Measurements from ENCODE around the gene CHRM2.

Gene CHRM2

DNA sequence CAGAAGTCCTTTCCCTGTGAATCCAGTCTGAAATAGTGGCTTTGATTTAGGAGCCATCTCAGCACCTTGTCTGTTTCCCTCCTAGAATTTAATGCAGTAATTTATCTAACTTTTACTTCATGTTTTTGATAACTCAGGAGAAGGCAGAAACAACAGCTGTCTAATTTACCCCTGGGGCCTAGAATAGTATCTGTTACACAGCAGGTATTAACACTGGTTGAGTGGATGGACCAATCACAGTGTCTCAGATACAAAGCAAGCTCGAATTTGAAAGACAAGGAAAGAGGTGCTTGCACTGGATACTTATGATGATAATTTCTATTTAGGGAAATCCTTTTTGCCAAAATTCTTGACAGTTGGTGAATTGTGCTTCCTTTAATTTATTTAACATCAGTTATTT lies 23.4 kb downstream of the CHRM2 start:
- CTCF ChIA-PET: interaction anchor here (1.4 kb wide), 1 partner anchor 20 kb away, joined by 3 read pairs; no protein-coding TSS in a partner anchor
- POLR2A ChIA-PET: no interaction called here
- Histone ChIP-seq H3K27ac (ENCODE audit: insufficient read depth in 1 of 2, low read depth in 1 of 2, low read length in 2 of 2, poor library complexity in 1 of 2, severe bottlenecking in 2 of 2) (no peak overlapping the region), H3K4me1 (ENCODE audit: control extremely low read depth in 1 of 4, control insufficient read depth in 4 of 4, insufficient read depth in 4 of 4, low read length in 3 of 4) (peaks cover 0 to 11% (median 0%) of the 10 kb centered on the region in 4 experiments), H3K9me3 (ENCODE audit: control extremely low read depth in 1 of 5, control insufficient read depth in 4 of 5, insufficient read depth in 2 of 5, low read depth in 1 of 5, low read length in 4 of 5) (no peaks in the 10 kb centered on the region), H3K4me3 (ENCODE audit: control insufficient read depth in 1 of 7, extremely low read depth in 1 of 7, insufficient read depth in 4 of 7, low read depth in 2 of 7, low read length in 6 of 7) (no peak overlapping the region), H3K27me3 (replicated peaks in 2 of 5; ENCODE audit: control insufficient read depth in 4 of 5, insufficient read depth in 5 of 5, low read length in 4 of 5) (peaks cover 0 to 2% (median 0%) of the 10 kb centered on the region in 5 experiments), H3K36me3 (ENCODE audit: control insufficient read depth in 4 of 4, insufficient read depth in 4 of 4, low read length in 3 of 4) (no peaks in the 10 kb centered on the region)
- no peak for DNase-seq
- no CpG with 5 or more reads among the region's 1 CpG for WGBS (ENCODE audit: insufficient coverage)

DNA sequence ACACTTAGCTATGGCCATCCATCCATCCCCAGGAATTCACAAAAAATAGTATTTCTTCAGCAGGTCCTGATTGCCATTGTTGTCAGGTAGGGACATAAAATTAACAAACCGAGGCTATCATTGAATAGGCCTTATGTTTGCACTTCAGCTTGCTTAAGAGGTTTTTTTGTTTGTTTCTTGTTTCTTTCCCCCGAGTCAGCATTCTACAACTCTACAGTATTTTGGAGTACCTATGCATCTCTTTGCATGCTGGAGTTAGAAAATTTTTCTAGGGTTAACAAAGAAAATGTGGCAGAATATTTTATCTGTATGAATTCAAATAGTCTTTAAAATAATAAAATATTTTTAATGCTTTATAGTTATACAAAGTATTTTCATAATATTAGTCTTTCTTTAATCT lies 26.3 kb downstream of the CHRM2 start:
- H3K36me3 ChIP-seq (ENCODE audit: control insufficient read depth in 4 of 4, insufficient read depth in 4 of 4, low read length in 3 of 4): no peaks in the 10 kb centered on the region
- no peak for DNase-seq
- no peaks in the 10 kb centered on the region for H3K9me3 ChIP-seq (ENCODE audit: control extremely low read depth in 1 of 5, control insufficient read depth in 4 of 5, insufficient read depth in 2 of 5, low read depth in 1 of 5, low read length in 4 of 5)
- no peak overlapping the region for H3K27ac ChIP-seq (ENCODE audit: insufficient read depth in 1 of 2, low read depth in 1 of 2, low read length in 2 of 2, poor library complexity in 1 of 2, severe bottlenecking in 2 of 2)
- peaks cover 0 to 10% (median 0%) of the 10 kb centered on the region in 4 experiments for H3K4me1 ChIP-seq (ENCODE audit: control extremely low read depth in 1 of 4, control insufficient read depth in 4 of 4, insufficient read depth in 4 of 4, low read length in 3 of 4)
- peaks cover 0 to 2% (median 0%) of the 10 kb centered on the region in 5 experiments for H3K27me3 ChIP-seq (replicated peaks in 2 of 5; ENCODE audit: control insufficient read depth in 4 of 5, insufficient read depth in 5 of 5, low read length in 4 of 5)
- CTCF ChIA-PET: no interaction called here
- H3K4me3 ChIP-seq (ENCODE audit: control insufficient read depth in 1 of 7, extremely low read depth in 1 of 7, insufficient read depth in 4 of 7, low read depth in 2 of 7, low read length in 6 of 7): no peak overlapping the region
- POLR2A ChIA-PET: no interaction called here
- WGBS (ENCODE audit: insufficient coverage): 100% methylated on average over 1 of the region's 2 CpGs

DNA sequence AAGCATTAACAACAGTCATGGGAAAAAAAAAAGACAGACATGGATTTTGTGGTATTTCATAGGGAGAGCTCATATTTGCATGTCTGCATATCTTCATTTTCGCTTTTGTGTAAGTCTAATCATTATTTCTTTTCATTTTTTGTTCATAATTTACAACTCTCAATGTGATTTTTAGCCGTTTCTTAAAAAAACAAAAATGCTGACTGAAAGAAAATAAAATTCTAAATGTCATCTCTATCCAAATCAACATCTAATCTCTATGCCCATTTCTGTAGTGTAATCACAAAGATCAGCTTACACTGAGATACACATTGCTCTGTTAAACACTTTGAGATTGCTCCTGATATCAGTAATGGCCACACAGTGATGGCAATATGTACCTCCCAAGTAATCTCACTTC lies 29.2 kb downstream of the CHRM2 start:
- ChIA-PET POLR2A (no interaction called here), CTCF (no interaction called here)
- H3K27ac ChIP-seq (ENCODE audit: insufficient read depth in 1 of 2, low read depth in 1 of 2, low read length in 2 of 2, poor library complexity in 1 of 2, severe bottlenecking in 2 of 2): no peak overlapping the region
- no peak overlapping the region for H3K4me3 ChIP-seq (ENCODE audit: control insufficient read depth in 1 of 7, extremely low read depth in 1 of 7, insufficient read depth in 4 of 7, low read depth in 2 of 7, low read length in 6 of 7)
- no peaks in the 10 kb centered on the region for H3K4me1 ChIP-seq (ENCODE audit: control extremely low read depth in 1 of 4, control insufficient read depth in 4 of 4, insufficient read depth in 4 of 4, low read length in 3 of 4)
- no peaks in the 10 kb centered on the region for H3K36me3 ChIP-seq (ENCODE audit: control insufficient read depth in 4 of 4, insufficient read depth in 4 of 4, low read length in 3 of 4)
- no peak for DNase-seq
- no peaks in the 10 kb centered on the region for H3K27me3 ChIP-seq (replicated peaks in 2 of 5; ENCODE audit: control insufficient read depth in 4 of 5, insufficient read depth in 5 of 5, low read length in 4 of 5)
- WGBS (ENCODE audit: insufficient coverage): 100% methylated on average over 1 of the region's 2 CpGs
- no peaks in the 10 kb centered on the region for H3K9me3 ChIP-seq (ENCODE audit: control extremely low read depth in 1 of 5, control insufficient read depth in 4 of 5, insufficient read depth in 2 of 5, low read depth in 1 of 5, low read length in 4 of 5)

DNA sequence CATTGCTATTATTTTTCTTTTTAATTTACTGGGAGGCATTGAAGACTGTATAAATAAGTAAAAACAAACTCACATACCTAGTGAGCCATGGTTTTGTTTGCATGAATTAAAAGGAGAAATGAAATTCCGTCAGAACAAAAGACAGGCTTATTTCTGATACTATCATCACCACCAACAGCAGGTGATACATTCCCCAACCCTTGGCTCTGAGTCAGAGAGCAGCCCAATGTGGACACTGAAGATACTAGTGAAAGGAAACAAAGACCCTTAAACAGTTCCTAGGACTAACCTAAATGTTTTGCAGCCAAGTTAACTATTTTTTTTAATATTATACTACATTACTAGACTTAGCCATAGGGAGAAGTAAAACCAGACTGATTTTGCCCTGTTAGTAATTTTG lies 31.6 kb downstream of the CHRM2 start:
- H3K4me3 ChIP-seq (ENCODE audit: control insufficient read depth in 1 of 7, extremely low read depth in 1 of 7, insufficient read depth in 4 of 7, low read depth in 2 of 7, low read length in 6 of 7): no peak overlapping the region
- H3K9me3 ChIP-seq (ENCODE audit: control extremely low read depth in 1 of 5, control insufficient read depth in 4 of 5, insufficient read depth in 2 of 5, low read depth in 1 of 5, low read length in 4 of 5): no peaks in the 10 kb centered on the region
- peak in 2 of 3 donors; percentile 10 to 31 for DNase-seq
- H3K4me1 ChIP-seq (ENCODE audit: control extremely low read depth in 1 of 4, control insufficient read depth in 4 of 4, insufficient read depth in 4 of 4, low read length in 3 of 4): no peaks in the 10 kb centered on the region
- no CpG with 5 or more reads among the region's 1 CpG for WGBS (ENCODE audit: insufficient coverage)
- no peaks in the 10 kb centered on the region for H3K27me3 ChIP-seq (replicated peaks in 2 of 5; ENCODE audit: control insufficient read depth in 4 of 5, insufficient read depth in 5 of 5, low read length in 4 of 5)
- no peak overlapping the region for H3K27ac ChIP-seq (ENCODE audit: insufficient read depth in 1 of 2, low read depth in 1 of 2, low read length in 2 of 2, poor library complexity in 1 of 2, severe bottlenecking in 2 of 2)
- CTCF ChIA-PET: no interaction called here
- no peaks in the 10 kb centered on the region for H3K36me3 ChIP-seq (ENCODE audit: control insufficient read depth in 4 of 4, insufficient read depth in 4 of 4, low read length in 3 of 4)
- POLR2A ChIA-PET: no interaction called here

DNA sequence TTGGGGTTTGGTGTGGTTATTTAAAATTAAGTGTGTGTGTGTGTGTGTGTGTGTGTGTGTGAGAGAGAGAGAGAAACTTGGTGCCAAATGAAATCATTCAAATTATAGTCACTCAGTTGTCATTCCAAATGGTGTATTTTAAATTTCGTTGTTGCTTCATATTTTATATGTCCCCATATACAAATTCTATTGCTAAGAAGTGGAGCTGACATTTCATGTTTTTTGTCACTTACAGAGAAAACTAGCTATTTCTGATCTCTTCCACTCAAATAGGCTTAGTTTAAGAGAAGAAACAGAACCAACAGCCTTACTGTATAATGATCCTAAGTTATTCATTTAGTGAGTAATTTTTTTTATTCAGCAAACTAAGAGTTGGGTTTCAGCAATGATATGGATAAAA lies 42.3 kb downstream of the CHRM2 start:
- DNase-seq: no peak
- ChIA-PET POLR2A (no interaction called here), CTCF (no interaction called here)
- H3K4me1 ChIP-seq (ENCODE audit: control extremely low read depth in 1 of 4, control insufficient read depth in 4 of 4, insufficient read depth in 4 of 4, low read length in 3 of 4): no peaks in the 10 kb centered on the region
- no peaks in the 10 kb centered on the region for H3K36me3 ChIP-seq (ENCODE audit: control insufficient read depth in 4 of 4, insufficient read depth in 4 of 4, low read length in 3 of 4)
- H3K9me3 ChIP-seq (ENCODE audit: control extremely low read depth in 1 of 5, control insufficient read depth in 4 of 5, insufficient read depth in 2 of 5, low read depth in 1 of 5, low read length in 4 of 5): no peaks in the 10 kb centered on the region
- no CpG with 5 or more reads among the region's 1 CpG for WGBS (ENCODE audit: insufficient coverage)
- no peak overlapping the region for H3K4me3 ChIP-seq (ENCODE audit: control insufficient read depth in 1 of 7, extremely low read depth in 1 of 7, insufficient read depth in 4 of 7, low read depth in 2 of 7, low read length in 6 of 7)
- H3K27ac ChIP-seq (ENCODE audit: insufficient read depth in 1 of 2, low read depth in 1 of 2, low read length in 2 of 2, poor library complexity in 1 of 2, severe bottlenecking in 2 of 2): no peak overlapping the region
- no peaks in the 10 kb centered on the region for H3K27me3 ChIP-seq (replicated peaks in 2 of 5; ENCODE audit: control insufficient read depth in 4 of 5, insufficient read depth in 5 of 5, low read length in 4 of 5)

DNA sequence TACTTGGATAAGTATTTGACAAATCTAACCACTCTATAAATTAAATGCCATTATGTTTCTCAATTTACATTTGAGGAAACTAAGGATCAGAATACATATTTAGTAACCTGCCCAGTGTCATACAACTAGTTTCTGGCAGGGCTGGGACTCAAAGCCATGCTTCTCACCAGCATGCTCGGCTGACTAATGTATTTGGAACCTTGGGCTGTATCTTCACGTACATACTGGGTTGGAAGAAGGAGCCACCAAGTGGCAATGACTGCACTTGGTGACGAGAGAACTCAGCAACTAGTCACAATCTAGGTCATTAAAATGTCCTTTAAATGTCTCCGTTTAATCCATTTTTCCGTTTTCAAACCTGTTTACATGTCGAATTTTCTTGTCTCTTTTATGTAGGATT lies 42.9 kb downstream of the CHRM2 start:
- no peaks in the 10 kb centered on the region for H3K9me3 ChIP-seq (ENCODE audit: control extremely low read depth in 1 of 5, control insufficient read depth in 4 of 5, insufficient read depth in 2 of 5, low read depth in 1 of 5, low read length in 4 of 5)
- H3K36me3 ChIP-seq (ENCODE audit: control insufficient read depth in 4 of 4, insufficient read depth in 4 of 4, low read length in 3 of 4): no peaks in the 10 kb centered on the region
- no peaks in the 10 kb centered on the region for H3K4me1 ChIP-seq (ENCODE audit: control extremely low read depth in 1 of 4, control insufficient read depth in 4 of 4, insufficient read depth in 4 of 4, low read length in 3 of 4)
- no peaks in the 10 kb centered on the region for H3K27me3 ChIP-seq (replicated peaks in 2 of 5; ENCODE audit: control insufficient read depth in 4 of 5, insufficient read depth in 5 of 5, low read length in 4 of 5)
- no peak overlapping the region for H3K4me3 ChIP-seq (ENCODE audit: control insufficient read depth in 1 of 7, extremely low read depth in 1 of 7, insufficient read depth in 4 of 7, low read depth in 2 of 7, low read length in 6 of 7)
- 93% methylated on average over 2 of the region's 6 CpGs for WGBS (ENCODE audit: insufficient coverage)
- DNase-seq: no peak
- ChIA-PET CTCF (no interaction called here), POLR2A (no interaction called here)
- H3K27ac ChIP-seq (ENCODE audit: insufficient read depth in 1 of 2, low read depth in 1 of 2, low read length in 2 of 2, poor library complexity in 1 of 2, severe bottlenecking in 2 of 2): no peak overlapping the region

DNA sequence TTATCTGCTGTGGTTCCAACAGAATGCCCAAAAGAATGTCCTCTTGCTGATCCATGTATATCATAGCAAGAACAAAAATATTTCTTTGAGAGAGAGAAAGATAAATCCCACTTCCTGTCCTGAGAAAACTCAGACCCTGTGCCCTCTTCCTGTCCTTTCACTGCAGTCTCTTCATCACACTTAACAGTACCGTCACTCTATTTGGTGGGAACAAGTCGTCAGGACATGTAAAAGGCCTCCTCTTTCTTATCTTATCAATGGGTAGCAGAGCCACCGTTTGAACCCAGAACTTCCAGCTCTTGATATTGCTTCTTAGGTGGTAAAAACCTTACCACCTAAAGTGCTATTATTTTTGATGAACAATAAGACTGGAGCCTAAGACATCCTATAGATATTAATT lies 43.9 kb downstream of the CHRM2 start:
- H3K4me1 ChIP-seq (ENCODE audit: control extremely low read depth in 1 of 4, control insufficient read depth in 4 of 4, insufficient read depth in 4 of 4, low read length in 3 of 4): no peaks in the 10 kb centered on the region
- H3K9me3 ChIP-seq (ENCODE audit: control extremely low read depth in 1 of 5, control insufficient read depth in 4 of 5, insufficient read depth in 2 of 5, low read depth in 1 of 5, low read length in 4 of 5): no peaks in the 10 kb centered on the region
- H3K4me3 ChIP-seq (ENCODE audit: control insufficient read depth in 1 of 7, extremely low read depth in 1 of 7, insufficient read depth in 4 of 7, low read depth in 2 of 7, low read length in 6 of 7): no peak overlapping the region
- H3K27ac ChIP-seq (ENCODE audit: insufficient read depth in 1 of 2, low read depth in 1 of 2, low read length in 2 of 2, poor library complexity in 1 of 2, severe bottlenecking in 2 of 2): no peak overlapping the region
- no peak for DNase-seq
- H3K36me3 ChIP-seq (ENCODE audit: control insufficient read depth in 4 of 4, insufficient read depth in 4 of 4, low read length in 3 of 4): no peaks in the 10 kb centered on the region
- WGBS (ENCODE audit: insufficient coverage): no CpG with 5 or more reads among the region's 3 CpGs
- H3K27me3 ChIP-seq (replicated peaks in 2 of 5; ENCODE audit: control insufficient read depth in 4 of 5, insufficient read depth in 5 of 5, low read length in 4 of 5): no peaks in the 10 kb centered on the region
- ChIA-PET POLR2A (no interaction called here), CTCF (no interaction called here)
